Activated naive CD4-positive, alpha-beta T cell treated with Interleukin-2 at 50 U/mL for 16 hours (primary cell): ENCODE results near the gene CEP112.

Source experiments
- DNase-seq: peaks from one replicate; pipeline ENCODE4 v3.0.0-alpha.2; 2020

CEP112 gene

DNA sequence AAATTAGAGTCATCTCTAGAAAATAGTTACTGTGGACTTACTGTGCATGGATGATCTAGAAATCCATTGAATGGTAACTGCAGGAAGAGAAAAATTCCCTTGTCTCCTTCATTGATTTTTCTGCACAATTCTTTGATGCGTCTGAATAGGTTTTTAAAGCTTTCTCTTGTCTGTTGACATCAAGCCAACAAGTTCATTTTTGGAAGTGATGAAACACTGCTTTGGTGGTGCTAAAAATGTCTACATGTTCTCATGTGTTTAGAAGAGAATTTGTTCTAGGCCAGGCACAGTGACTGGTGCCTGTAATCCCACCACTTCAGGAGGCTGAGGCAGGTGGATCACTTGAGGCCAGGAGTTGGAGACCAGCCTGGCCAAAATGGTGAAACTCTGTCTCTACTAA lies 573.4 kb downstream of the CEP112 start:
- DNase-seq, result no peak

DNA sequence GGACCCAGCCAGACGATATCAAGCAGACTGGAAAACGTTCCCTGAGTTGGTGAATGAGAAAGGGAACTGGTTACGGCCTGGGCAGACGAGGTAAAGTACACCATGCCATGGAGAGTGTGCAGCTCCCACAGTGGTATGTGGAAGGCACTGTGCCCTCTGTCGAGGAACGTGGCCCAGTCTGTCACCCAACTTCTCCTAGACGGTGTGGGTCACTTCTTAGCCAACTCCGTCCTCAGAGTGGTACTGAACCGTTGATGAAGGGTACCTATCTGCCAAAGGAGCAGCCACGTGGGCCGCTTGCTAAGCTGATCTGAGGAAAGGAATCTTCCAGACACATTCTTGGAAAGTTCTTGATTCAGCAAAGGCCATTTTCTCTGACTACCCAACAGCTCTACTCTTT lies 574.4 kb downstream of the CEP112 start:
- no peak for DNase-seq

GRCh38 chr17:65609749-65610148 lies 582.2 kb downstream of the CEP112 start:
- DNase-seq, result no peak

DNA sequence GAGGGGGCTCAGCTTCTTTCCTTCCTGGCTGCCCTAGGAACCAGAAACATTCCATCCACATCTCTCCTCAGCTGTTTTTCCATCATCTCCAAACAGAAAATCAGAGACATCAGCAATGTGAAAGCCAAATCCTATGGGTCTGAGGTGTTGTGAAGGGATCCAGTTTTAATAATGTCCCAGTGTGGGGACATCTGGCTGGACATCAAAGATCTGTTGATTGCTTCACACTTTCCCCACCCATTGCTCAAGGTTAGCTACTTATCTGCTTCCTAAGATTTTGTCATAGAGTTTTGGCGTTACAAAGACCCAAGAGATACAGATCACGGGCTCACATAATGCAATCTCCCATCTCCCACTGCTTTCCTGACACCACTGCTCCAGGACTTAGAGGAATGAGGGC lies 582.6 kb downstream of the CEP112 start:
- no peak for DNase-seq

- DNase-seq, result no peak
Measured at GRCh38 chr17:65604070-65604469, 587.9 kb downstream of the CEP112 start.

GRCh38 chr17:65601881-65602280 lies 590.1 kb downstream of the CEP112 start:
- no peak for DNase-seq

- DNase-seq, result no peak
Measured at GRCh38 chr17:65601145-65601544, 590.8 kb downstream of the CEP112 start.

GRCh38 chr17:65600518-65600917 lies 591.4 kb downstream of the CEP112 start:
- no peak for DNase-seq

DNA sequence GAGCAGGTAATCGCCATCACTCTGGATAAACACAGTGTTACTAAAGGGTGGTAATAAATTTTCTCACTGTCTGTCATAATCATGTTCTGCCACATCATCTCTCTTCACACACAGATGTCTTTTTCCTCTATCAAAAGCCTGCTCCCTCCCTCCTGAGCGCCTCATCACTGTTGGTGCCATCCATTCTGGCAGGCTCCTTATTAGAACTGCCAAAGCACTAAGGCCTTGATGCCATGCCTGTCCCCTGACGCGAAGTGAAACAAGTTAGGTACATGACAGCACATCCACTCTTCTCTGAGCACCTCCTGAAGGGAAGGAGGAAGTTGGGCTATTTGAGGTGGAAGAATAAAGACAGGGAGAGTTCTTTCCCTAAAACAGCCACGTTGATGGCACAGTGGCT lies 592.3 kb downstream of the CEP112 start:
- no peak for DNase-seq

GRCh38 chr17:65598746-65599145 lies 593.2 kb downstream of the CEP112 start:
- DNase-seq, result no peak

DNA sequence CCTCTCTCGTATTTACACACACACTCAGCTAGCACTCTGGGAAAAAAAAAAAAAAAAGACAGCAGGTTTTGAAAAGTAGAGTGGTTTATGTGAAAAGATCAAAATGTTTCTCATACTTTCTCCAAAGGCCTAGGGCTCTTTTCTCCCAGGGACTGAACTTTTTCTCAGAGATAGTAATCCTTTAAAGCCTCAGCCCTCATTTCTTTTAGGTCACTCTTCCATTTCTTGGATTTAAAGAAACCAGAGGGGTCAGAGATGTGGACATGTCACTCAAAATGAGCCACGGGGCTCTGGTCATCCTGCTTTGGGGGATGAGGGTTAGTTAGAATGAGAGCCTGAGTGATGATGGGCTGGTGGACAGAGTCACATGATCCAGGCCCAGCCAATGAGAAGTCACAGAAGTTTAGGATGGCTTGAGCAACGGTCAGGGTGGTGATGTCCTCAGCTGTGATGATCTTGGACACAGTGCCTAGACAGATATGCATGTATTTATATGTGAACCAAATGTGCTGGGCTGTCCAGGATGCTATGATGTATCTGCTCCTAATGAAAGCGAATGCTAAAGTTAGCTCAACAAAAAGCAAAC lies 596.8 kb downstream of the CEP112 start:
- no peak for DNase-seq

- DNase-seq, result no peak
Measured at GRCh38 chr17:65593855-65594845, 597.8 kb downstream of the CEP112 start.

DNA sequence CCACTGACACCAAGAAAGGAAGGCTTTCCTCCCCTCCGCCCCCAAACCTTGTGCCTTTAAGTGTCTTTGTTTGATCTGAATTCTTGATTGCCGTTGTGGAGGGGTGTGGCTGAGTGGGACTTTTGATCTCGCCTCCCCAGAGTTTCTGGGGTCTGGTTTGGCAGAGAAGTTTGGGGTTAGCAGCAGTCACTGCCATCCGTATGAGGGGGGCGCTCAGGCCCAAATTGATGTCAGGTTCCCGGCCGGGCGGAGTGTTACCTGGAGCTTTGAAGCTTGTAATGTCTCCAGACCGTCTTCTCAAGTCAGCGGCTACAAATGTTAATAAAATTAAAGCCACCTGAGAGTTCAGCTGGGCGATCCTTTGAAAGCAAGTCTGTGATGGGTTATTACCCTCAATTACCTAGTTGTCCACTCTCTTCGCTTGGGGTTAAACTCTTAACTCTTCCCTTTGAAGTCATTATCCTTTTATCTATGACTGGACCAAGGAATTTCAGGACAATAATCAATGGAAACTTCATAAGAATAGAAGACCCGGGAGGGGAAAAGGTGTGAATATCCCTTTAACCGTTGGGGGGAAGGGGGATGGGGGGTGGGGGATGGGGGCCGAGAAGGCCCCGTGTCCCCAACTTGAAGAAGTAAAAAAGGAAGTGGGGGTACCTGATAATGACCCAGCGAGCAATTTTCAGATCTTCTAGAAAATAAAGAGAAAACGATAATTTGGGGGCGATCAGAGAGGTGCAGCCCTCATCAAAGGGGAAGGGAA lies 598.7 kb downstream of the CEP112 start:
- DNase-seq, result no peak

DNA sequence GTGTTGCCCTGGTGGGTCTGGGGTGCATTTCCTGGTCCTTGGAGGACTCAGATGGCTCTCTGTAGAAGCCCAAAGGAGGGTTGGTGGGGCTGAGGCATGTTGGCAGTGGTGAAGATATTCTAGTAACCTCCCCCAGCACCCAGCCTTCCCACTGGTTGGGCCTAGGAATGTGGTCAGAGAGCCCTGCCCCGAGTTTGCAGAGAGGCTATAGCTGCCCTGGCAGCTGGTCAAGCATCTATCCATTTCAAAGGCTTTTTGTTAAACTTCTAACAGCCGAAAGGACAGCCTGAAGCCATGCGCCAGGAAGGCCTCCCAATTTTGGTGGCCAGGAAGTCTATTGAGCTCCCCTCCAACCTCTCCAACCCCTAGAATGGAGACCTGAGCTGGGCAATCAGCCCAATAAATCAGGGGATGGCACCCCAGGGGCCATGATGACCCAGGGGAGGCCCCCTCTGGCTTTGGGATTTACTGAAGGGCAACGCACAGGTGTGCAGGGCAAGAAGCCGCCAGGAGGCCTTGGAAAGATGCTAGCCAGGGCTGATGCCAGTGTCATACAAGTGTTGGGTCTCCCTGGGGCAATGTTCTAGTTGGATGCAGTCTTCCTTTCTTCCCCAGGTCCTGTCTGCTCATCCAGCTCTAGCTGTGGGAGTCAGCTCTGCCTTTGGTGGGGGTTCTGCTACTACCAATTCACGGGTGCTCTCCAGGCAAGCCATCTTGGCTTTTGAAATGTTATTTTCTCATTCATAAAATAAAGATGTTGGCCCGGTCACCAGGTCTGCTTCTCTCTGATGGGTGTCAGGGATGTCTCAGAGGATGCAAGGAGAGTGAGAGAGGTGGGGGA lies 599.6 kb downstream of the CEP112 start:
- no peak for DNase-seq

GRCh38 chr17:65589321-65589720 lies 602.6 kb downstream of the CEP112 start:
- DNase-seq, result no peak

- no peak for DNase-seq
Measured at GRCh38 chr17:65588181-65588808, 603.6 kb downstream of the CEP112 start.

- DNase-seq, result no peak
Measured at GRCh38 chr17:65587534-65588180, 604.3 kb downstream of the CEP112 start.

- no peak for DNase-seq
Measured at GRCh38 chr17:65586899-65587298, 605.0 kb downstream of the CEP112 start.
